RWPE1 (cell line): Measurements from ENCODE around the gene RETREG1.

Experiments
- CTCF ChIA-PET: fragments of 350-600 bp; sonication (Branson Sonifier 250); formaldehyde crosslinking; extraction: SDS; loops from one replicate; lab custom pipeline; 2021; lab: Yijun Ruan, JAX
- POLR2A ChIA-PET: fragments of 400-600 bp; formaldehyde crosslinking; extraction: SDS; loops from one replicate; lab custom pipeline; 2020; ENCODE audit warnings: antibody characterized with exemption; ENCODE audit not compliant: low non-redundant PET; lab: Yijun Ruan, JAX
- DNase-seq: peaks from one replicate; pipeline ENCODE4 v3.0.0; 2012; ENCODE audit warnings: low spot score
- H3K27ac ChIP-seq: fragments of 450-650 bp; 2 replicates; pipeline ENCODE4 v1.5.1; 2017
- CTCF ChIP-seq: fragments of 450-650 bp; conservative IDR thresholded peaks from 2 replicates; pipeline ENCODE4 v1.5.1; 2017; ENCODE audit warnings: low read depth, mild to moderate bottlenecking

RETREG1 gene

GRCh38 chr5:16564248-16564867 lies 52.4 kb downstream of the RETREG1 start:
- DNase-seq = no peak
- CTCF ChIA-PET = no interaction called here
- no peak for TF ChIP-seq CTCF
- POLR2A ChIA-PET = no interaction called here
- H3K27ac ChIP-seq = no peak overlapping the region

DNA sequence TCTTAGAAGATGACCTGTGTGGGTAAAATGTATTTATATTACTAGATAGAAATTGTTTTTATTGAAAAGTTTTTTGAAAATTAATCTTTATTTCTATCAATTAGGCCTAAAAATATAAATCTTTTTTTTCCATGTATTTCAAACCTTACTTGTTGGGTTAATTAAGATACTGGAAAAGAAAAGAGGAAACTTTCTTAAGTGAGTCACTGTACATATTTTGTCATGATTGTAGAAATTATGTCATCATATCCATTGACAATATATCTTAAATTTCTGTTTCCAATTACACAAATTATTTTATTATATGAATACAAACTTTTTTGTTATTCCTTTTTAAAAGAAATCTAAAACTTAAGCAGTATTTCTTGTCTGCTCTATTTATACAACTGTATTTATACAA lies 53.1 kb downstream of the RETREG1 start:
- no peak for DNase-seq
- CTCF ChIA-PET = interaction anchor here (1.0 kb wide), 1 partner anchor 11 kb away, joined by 4 read pairs; no protein-coding TSS in a partner anchor
- no peak for TF ChIP-seq CTCF

GRCh38 chr5:16561660-16562059 lies 55.1 kb downstream of the RETREG1 start:
- POLR2A ChIA-PET = no interaction called here
- CTCF ChIA-PET = interaction anchor here (1.4 to 2.2 kb wide), 2 partner anchors 9 to 11 kb away, joined by 6 to 8 read pairs; no protein-coding TSS in a partner anchor
- TF ChIP-seq CTCF = no peak

More for the DNA sequence above, 53.1 kb downstream of the RETREG1 start:
- no peak overlapping the region for H3K27ac ChIP-seq
- POLR2A ChIA-PET = no interaction called here

GRCh38 chr5:16559702-16560101 lies 57.1 kb downstream of the RETREG1 start:
- TF ChIP-seq CTCF = no peak
- CTCF ChIA-PET = no interaction called here
- no peak overlapping the region for H3K27ac ChIP-seq
- POLR2A ChIA-PET = no interaction called here
- DNase-seq = no peak

More at GRCh38 chr5:16561660-16562059, 55.1 kb downstream of the RETREG1 start:
- no peak overlapping the region for H3K27ac ChIP-seq
- no peak for DNase-seq

DNA sequence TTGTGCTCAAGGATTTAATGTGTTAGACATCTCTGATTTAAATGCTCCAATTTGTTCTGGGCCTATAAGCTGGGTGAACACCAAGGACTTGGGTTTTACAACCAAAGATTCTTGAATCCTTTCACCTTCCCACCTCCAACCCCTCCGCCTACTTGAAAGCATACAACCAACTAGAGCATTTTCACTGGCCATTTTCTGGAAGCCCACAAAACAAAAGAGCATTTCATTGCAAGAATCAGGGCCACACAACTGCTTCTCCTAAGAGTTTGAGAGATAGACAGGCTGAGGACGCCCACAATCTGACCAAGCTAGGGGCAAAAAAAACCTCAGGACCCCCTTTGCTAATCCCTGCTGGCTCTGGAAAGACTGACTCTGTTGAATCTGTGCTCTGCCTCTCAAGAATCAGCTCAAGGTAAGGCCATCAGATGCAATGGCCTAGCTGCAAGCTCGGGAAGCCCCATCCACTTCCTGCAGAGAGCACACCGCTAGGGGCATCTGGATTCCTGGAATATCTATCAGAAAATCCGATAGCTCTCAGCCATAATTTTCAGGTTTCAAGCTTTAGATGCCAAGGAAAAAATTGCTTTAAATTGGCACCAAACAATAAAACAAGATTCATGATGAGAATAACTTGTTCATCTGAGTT lies 57.7 kb downstream of the RETREG1 start:
- ChIA-PET CTCF (interaction anchor here (1.6 kb wide), 1 partner anchor 69 kb away, joined by 3 read pairs; no protein-coding TSS in a partner anchor), POLR2A (no interaction called here)
- DNase-seq = no peak
- H3K27ac ChIP-seq = no peak overlapping the region
- no peak for TF ChIP-seq CTCF

DNA sequence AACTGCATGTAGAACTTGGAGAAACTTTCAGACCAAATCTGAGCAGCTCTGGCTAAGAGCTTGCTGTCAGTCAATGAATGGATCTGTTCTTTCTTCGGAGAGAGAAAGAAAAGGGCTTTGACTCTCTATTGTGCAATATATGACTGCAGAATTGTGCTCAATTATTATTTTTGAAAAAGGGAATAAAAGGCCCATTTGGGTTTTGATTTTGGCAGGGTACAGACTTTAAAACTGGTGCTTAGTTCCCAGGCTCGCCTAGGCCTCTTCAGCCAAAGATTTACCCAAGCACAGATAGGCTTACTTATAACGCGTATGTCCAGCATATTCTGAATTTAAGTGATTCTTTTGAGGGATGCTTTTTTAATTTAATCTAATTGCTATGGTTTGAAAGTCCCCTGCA lies 59.3 kb downstream of the RETREG1 start:
- no peak overlapping the region for H3K27ac ChIP-seq

More for the DNA sequence above, 59.3 kb downstream of the RETREG1 start:
- TF ChIP-seq CTCF = no peak
- ChIA-PET CTCF (interaction anchor here (0.6 kb wide), 1 partner anchor 210 kb away, joined by 5 read pairs; no protein-coding TSS in a partner anchor), POLR2A (no interaction called here)
- DNase-seq = no peak
